ENCODE results near the gene C17orf67. TPM values are rescaled to one million over a fixed set of nuclear protein-coding genes. Genes with fewer than 3 reads are reported as not detected.

The C17orf67 gene
- total and polyA plus RNA-seq, 5 donors from 2014 or later, result 1.5 to 6.2 (median 2.2) TPM

DNA sequence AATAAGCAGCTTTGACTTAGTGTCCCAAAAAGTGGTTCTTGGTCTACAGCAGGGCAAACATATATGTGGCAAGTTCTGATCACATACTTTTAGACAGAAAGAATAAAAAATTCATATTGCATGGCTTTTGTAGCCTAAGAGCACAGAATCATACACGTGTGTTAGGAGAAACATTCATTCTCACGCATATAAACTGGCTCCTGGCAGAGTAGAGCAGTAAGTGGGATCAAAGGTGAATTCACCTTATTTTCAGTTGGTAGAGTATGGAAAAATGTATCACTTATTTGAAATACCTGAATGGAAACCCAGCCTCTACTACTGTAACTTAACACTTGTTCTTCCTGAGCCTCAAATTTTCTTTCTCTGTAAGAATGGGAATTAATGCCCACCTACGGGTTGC lies 35.0 kb upstream of the C17orf67 start:
- Histone ChIP-seq H3K4me1 (ENCODE audit: control insufficient read depth, insufficient read depth, low read length, poor library complexity, severe bottlenecking) (no peaks in the 10 kb centered on the region), H3K36me3 (ENCODE audit: control insufficient read depth, insufficient read depth, low read length) (peaks cover 8% of the 10 kb centered on the region), H3K27me3 (ENCODE audit: control insufficient read depth, insufficient read depth, low read length) (no peaks in the 10 kb centered on the region), H3K27ac (ENCODE audit: insufficient read depth, low read length, poor library complexity, severe bottlenecking) (no peak overlapping the region), H3K9me3 (ENCODE audit: control insufficient read depth in 2 of 2, low read length in 2 of 2) (no peaks in the 10 kb centered on the region), H3K4me3 (ENCODE audit: low read depth, low read length) (no peak overlapping the region)
- peaks cover 5% of the 10 kb centered on the region for H3K27me3 Mint-ChIP-seq
- H3K4me3 Mint-ChIP-seq, result no peak overlapping the region
- H3K36me3 Mint-ChIP-seq, result peaks cover 9% of the 10 kb centered on the region
- DNase-seq, result no peak
- H3K27ac Mint-ChIP-seq, result peak overlapping the region in 1 of 3 donors; percentile 60
- H3K4me1 Mint-ChIP-seq, result peaks cover 0 to 4% (median 0%) of the 10 kb centered on the region in 4 donors
- ATAC-seq (ENCODE audit: low read depth in 2 of 2), result no peak
- peaks cover 0 to 2% (median 0%) of the 10 kb centered on the region in 7 donors for H3K9me3 Mint-ChIP-seq

GRCh38 chr17:56867948-56868376 lies 34.2 kb upstream of the C17orf67 start:
- ATAC-seq (ENCODE audit: low read depth in 2 of 2), result no peak
- no peak overlapping the region for H3K4me3 Mint-ChIP-seq
- no peaks in the 10 kb centered on the region for H3K27me3 Mint-ChIP-seq
- no peak for DNase-seq
- peaks cover 14% of the 10 kb centered on the region for H3K36me3 ChIP-seq (ENCODE audit: control insufficient read depth, insufficient read depth, low read length)
- H3K27me3 ChIP-seq (ENCODE audit: control insufficient read depth, insufficient read depth, low read length), result no peaks in the 10 kb centered on the region
- H3K4me3 ChIP-seq (ENCODE audit: low read depth, low read length), result no peak overlapping the region
- no peak overlapping the region for H3K27ac ChIP-seq (ENCODE audit: insufficient read depth, low read length, poor library complexity, severe bottlenecking)
- peaks cover 10% of the 10 kb centered on the region for H3K36me3 Mint-ChIP-seq
- no peaks in the 10 kb centered on the region for H3K4me1 ChIP-seq (ENCODE audit: control insufficient read depth, insufficient read depth, low read length, poor library complexity, severe bottlenecking)
- no peaks in the 10 kb centered on the region for H3K9me3 ChIP-seq (ENCODE audit: control insufficient read depth in 2 of 2, low read length in 2 of 2)
- H3K9me3 Mint-ChIP-seq, result peaks cover 0 to 2% (median 0%) of the 10 kb centered on the region in 7 donors
- H3K27ac Mint-ChIP-seq, result peak overlapping the region in 1 of 3 donors; percentile 60
- H3K4me1 Mint-ChIP-seq, result peaks cover 0 to 4% (median 0%) of the 10 kb centered on the region in 4 donors

DNA sequence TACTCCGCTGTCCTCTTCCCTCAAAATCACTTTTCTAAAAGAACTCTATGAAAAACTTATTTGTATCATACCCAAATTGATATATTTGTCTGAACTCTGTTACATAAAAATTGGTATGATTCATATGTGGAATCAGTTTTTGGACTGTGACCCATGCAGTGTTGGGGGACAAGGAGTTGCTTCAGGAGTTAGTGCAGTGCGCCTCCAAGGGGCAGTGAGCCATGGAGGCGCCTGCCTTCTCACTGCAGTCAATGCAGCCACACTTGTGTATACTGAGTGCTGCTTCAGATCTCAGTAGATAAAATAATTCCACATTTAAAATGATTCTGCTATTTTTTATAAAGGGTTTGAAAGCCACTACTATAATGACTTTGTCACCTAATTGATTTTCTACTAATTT lies 32.8 kb upstream of the C17orf67 start:
- peaks cover 29% of the 10 kb centered on the region for H3K36me3 ChIP-seq (ENCODE audit: control insufficient read depth, insufficient read depth, low read length)
- H3K4me3 ChIP-seq (ENCODE audit: low read depth, low read length), result no peak overlapping the region
- peak; percentile 44 to 51 for ATAC-seq (ENCODE audit: low read depth in 2 of 2)
- H3K27ac Mint-ChIP-seq, result no peak overlapping the region
- no peaks in the 10 kb centered on the region for H3K9me3 ChIP-seq (ENCODE audit: control insufficient read depth in 2 of 2, low read length in 2 of 2)
- no peaks in the 10 kb centered on the region for H3K4me1 ChIP-seq (ENCODE audit: control insufficient read depth, insufficient read depth, low read length, poor library complexity, severe bottlenecking)
- H3K4me1 Mint-ChIP-seq, result peaks cover 0 to 4% (median 0%) of the 10 kb centered on the region in 4 donors
- no peak overlapping the region for H3K27ac ChIP-seq (ENCODE audit: insufficient read depth, low read length, poor library complexity, severe bottlenecking)
- H3K36me3 Mint-ChIP-seq, result peaks cover 22% of the 10 kb centered on the region
- no peaks in the 10 kb centered on the region for H3K27me3 ChIP-seq (ENCODE audit: control insufficient read depth, insufficient read depth, low read length)
- H3K4me3 Mint-ChIP-seq, result no peak overlapping the region
- DNase-seq, result peak in 1 of 3 donors; percentile 16
- H3K9me3 Mint-ChIP-seq, result peaks cover 0 to 2% (median 0%) of the 10 kb centered on the region in 7 donors
- no peaks in the 10 kb centered on the region for H3K27me3 Mint-ChIP-seq

DNA sequence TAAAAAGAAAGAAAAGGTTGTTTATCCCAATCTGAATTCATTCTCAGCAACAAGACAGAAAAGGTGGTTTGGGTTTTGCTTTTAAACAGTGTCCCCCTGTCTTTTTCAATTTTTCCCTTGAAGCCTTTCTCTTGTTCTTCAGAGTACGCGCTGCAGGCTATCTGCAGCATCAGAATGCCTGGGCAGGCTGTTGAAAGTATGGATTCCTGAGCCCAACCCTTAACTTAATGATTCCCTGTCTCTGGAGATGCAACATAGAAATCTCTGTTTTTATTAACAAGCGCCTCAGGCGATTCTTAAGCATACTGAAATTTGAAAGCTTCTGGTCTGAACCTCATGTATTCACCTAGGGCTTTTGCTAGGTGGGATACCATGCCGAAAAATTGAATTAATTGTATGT lies 32.4 kb upstream of the C17orf67 start:
- H3K36me3 ChIP-seq (ENCODE audit: control insufficient read depth, insufficient read depth, low read length), result peaks cover 33% of the 10 kb centered on the region
- no peaks in the 10 kb centered on the region for H3K27me3 ChIP-seq (ENCODE audit: control insufficient read depth, insufficient read depth, low read length)
- H3K4me1 ChIP-seq (ENCODE audit: control insufficient read depth, insufficient read depth, low read length, poor library complexity, severe bottlenecking), result no peaks in the 10 kb centered on the region
- no peaks in the 10 kb centered on the region for H3K9me3 ChIP-seq (ENCODE audit: control insufficient read depth in 2 of 2, low read length in 2 of 2)
- Mint-ChIP-seq H3K27me3 (no peaks in the 10 kb centered on the region), H3K4me1 (peaks cover 0 to 4% (median 0%) of the 10 kb centered on the region in 4 donors), H3K9me3 (peaks cover 0 to 2% (median 0%) of the 10 kb centered on the region in 7 donors), H3K36me3 (peaks cover 26% of the 10 kb centered on the region), H3K27ac (no peak overlapping the region), H3K4me3 (no peak overlapping the region)
- H3K4me3 ChIP-seq (ENCODE audit: low read depth, low read length), result no peak overlapping the region
- H3K27ac ChIP-seq (ENCODE audit: insufficient read depth, low read length, poor library complexity, severe bottlenecking), result no peak overlapping the region
- ATAC-seq (ENCODE audit: low read depth in 2 of 2) (no peak), DNase-seq (no peak)

DNA sequence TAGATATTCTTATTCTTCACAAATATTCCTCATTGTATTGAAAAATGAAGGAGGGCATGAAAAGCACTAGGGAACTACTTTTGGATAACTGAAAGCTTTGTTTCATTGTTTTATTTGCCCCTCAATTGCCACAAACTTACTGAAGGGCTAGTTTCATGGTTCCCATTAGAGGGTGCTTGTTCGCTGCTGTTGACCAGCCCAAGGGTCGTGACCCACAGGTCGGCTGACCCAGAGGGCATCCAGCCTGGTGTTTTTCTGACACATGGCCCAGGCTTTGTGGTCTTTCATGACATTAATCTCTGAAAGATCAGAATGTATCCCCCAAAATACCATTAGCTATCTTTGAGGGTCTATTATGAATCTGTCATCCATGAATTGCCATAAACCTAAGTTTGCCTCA lies 30.3 kb upstream of the C17orf67 start:
- Histone ChIP-seq H3K4me1 (ENCODE audit: control insufficient read depth, insufficient read depth, low read length, poor library complexity, severe bottlenecking) (no peaks in the 10 kb centered on the region), H3K4me3 (ENCODE audit: low read depth, low read length) (no peak overlapping the region), H3K27ac (ENCODE audit: insufficient read depth, low read length, poor library complexity, severe bottlenecking) (no peak overlapping the region), H3K9me3 (ENCODE audit: control insufficient read depth in 2 of 2, low read length in 2 of 2) (no peaks in the 10 kb centered on the region), H3K36me3 (ENCODE audit: control insufficient read depth, insufficient read depth, low read length) (peaks cover 47% of the 10 kb centered on the region), H3K27me3 (ENCODE audit: control insufficient read depth, insufficient read depth, low read length) (no peaks in the 10 kb centered on the region)
- H3K4me3 Mint-ChIP-seq, result no peak overlapping the region
- no peak for DNase-seq
- no peaks in the 10 kb centered on the region for H3K27me3 Mint-ChIP-seq
- ATAC-seq (ENCODE audit: low read depth in 2 of 2), result no peak
- H3K4me1 Mint-ChIP-seq, result no peaks in the 10 kb centered on the region
- peaks cover 30% of the 10 kb centered on the region for H3K36me3 Mint-ChIP-seq
- H3K9me3 Mint-ChIP-seq, result no peaks in the 10 kb centered on the region
- no peak overlapping the region for H3K27ac Mint-ChIP-seq

- no peaks in the 10 kb centered on the region for H3K9me3 Mint-ChIP-seq
- DNase-seq, result no peak
- H3K27me3 Mint-ChIP-seq, result no peaks in the 10 kb centered on the region
- Histone ChIP-seq H3K36me3 (ENCODE audit: control insufficient read depth, insufficient read depth, low read length) (peaks cover 55% of the 10 kb centered on the region), H3K27ac (ENCODE audit: insufficient read depth, low read length, poor library complexity, severe bottlenecking) (no peak overlapping the region), H3K9me3 (ENCODE audit: control insufficient read depth in 2 of 2, low read length in 2 of 2) (no peaks in the 10 kb centered on the region), H3K4me1 (ENCODE audit: control insufficient read depth, insufficient read depth, low read length, poor library complexity, severe bottlenecking) (no peaks in the 10 kb centered on the region), H3K27me3 (ENCODE audit: control insufficient read depth, insufficient read depth, low read length) (no peaks in the 10 kb centered on the region), H3K4me3 (ENCODE audit: low read depth, low read length) (no peak overlapping the region)
- peaks cover 42% of the 10 kb centered on the region for H3K36me3 Mint-ChIP-seq
- ATAC-seq (ENCODE audit: low read depth in 2 of 2), result no peak
- no peak overlapping the region for H3K4me3 Mint-ChIP-seq
- no peak overlapping the region for H3K27ac Mint-ChIP-seq
- no peaks in the 10 kb centered on the region for H3K4me1 Mint-ChIP-seq
Measured at GRCh38 chr17:56861899-56862298, 28.2 kb upstream of the C17orf67 start.

- H3K4me3 Mint-ChIP-seq, result no peak overlapping the region
- ATAC-seq (ENCODE audit: low read depth in 2 of 2) (no peak), DNase-seq (no peak)
- H3K9me3 Mint-ChIP-seq, result no peaks in the 10 kb centered on the region
- H3K4me3 ChIP-seq (ENCODE audit: low read depth, low read length), result no peak overlapping the region
- H3K36me3 ChIP-seq (ENCODE audit: control insufficient read depth, insufficient read depth, low read length), result peaks cover 46% of the 10 kb centered on the region
- no peak overlapping the region for H3K27ac ChIP-seq (ENCODE audit: insufficient read depth, low read length, poor library complexity, severe bottlenecking)
- H3K27ac Mint-ChIP-seq, result peak overlapping the region in 2 of 3 donors; percentile 4 to 52
- no peaks in the 10 kb centered on the region for H3K27me3 Mint-ChIP-seq
- peaks cover 53% of the 10 kb centered on the region for H3K36me3 Mint-ChIP-seq
- H3K4me1 ChIP-seq (ENCODE audit: control insufficient read depth, insufficient read depth, low read length, poor library complexity, severe bottlenecking), result no peaks in the 10 kb centered on the region
- H3K9me3 ChIP-seq (ENCODE audit: control insufficient read depth in 2 of 2, low read length in 2 of 2), result no peaks in the 10 kb centered on the region
- peaks cover 0 to 12% (median 5%) of the 10 kb centered on the region in 4 donors for H3K4me1 Mint-ChIP-seq
- no peaks in the 10 kb centered on the region for H3K27me3 ChIP-seq (ENCODE audit: control insufficient read depth, insufficient read depth, low read length)
Measured at GRCh38 chr17:56851008-56851407, 17.3 kb upstream of the C17orf67 start.

DNA sequence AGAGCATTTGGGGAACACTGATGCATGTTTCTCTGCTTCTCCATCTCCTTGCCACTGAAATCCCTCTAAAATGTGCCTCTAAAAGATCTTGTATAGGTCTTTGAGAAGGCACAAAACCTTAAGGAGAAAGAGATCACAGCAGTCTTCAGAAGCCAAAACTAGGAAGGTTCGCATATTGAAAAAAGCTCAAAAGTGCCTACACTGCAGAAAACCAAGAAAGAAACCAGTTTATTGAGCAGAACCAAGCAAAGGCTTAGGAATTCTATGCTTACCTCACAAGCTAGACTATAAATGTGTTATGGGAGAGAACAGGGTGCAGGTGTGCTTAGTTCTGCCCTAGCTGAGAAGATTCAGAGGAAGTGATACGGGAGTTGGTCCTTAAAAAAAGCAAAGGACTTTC lies 16.9 kb upstream of the C17orf67 start:
- H3K36me3 Mint-ChIP-seq, result peaks cover 54% of the 10 kb centered on the region
- H3K9me3 ChIP-seq (ENCODE audit: control insufficient read depth in 2 of 2, low read length in 2 of 2), result no peaks in the 10 kb centered on the region
- no peaks in the 10 kb centered on the region for H3K9me3 Mint-ChIP-seq
- DNase-seq (no peak), ATAC-seq (ENCODE audit: low read depth in 2 of 2) (no peak)
- H3K4me3 Mint-ChIP-seq, result no peak overlapping the region
- H3K27me3 ChIP-seq (ENCODE audit: control insufficient read depth, insufficient read depth, low read length), result no peaks in the 10 kb centered on the region
- H3K36me3 ChIP-seq (ENCODE audit: control insufficient read depth, insufficient read depth, low read length), result peaks cover 44% of the 10 kb centered on the region
- no peak overlapping the region for H3K27ac ChIP-seq (ENCODE audit: insufficient read depth, low read length, poor library complexity, severe bottlenecking)
- no peaks in the 10 kb centered on the region for H3K27me3 Mint-ChIP-seq
- peak overlapping the region in 2 of 3 donors; percentile 4 to 52 for H3K27ac Mint-ChIP-seq
- no peak overlapping the region for H3K4me3 ChIP-seq (ENCODE audit: low read depth, low read length)
- H3K4me1 Mint-ChIP-seq, result peaks cover 0 to 13% (median 5%) of the 10 kb centered on the region in 4 donors
- H3K4me1 ChIP-seq (ENCODE audit: control insufficient read depth, insufficient read depth, low read length, poor library complexity, severe bottlenecking), result no peaks in the 10 kb centered on the region

Measured in CD4-positive, CD25-positive, alpha-beta regulatory T cell (primary cell).